HepG2 (cell line): ENCODE measurements around the gene RPS10. TPM values are rescaled to one million over a fixed set of nuclear protein-coding genes. Genes with fewer than 3 reads are reported as not detected.

Experiments
- ELK4 ChIP-seq: sonication (generic); formaldehyde crosslinking; IDR thresholded peaks from 2 replicates; pipeline ENCODE4 v1.9.0; 2021; ENCODE audit warnings: missing genetic modification reagents, borderline replicate concordance
- ERF ChIP-seq: IDR thresholded peaks from 2 replicates; pipeline ENCODE4 v1.6.1; 2018; ENCODE audit warnings: missing biosample characterization, missing genetic modification reagents
- FOXA1 ChIP-seq, 2 experiments: fragments of 450-650 bp in 1 of 2; sonication (generic) in 1 of 2; formaldehyde crosslinking in 1 of 2; IDR thresholded peaks; 2 replicates each; pipeline versions ENCODE4 v1.4.0 to v1.6.1; 2016 to 2020; ENCODE audit warnings: missing genetic modification reagents in 1 of 2
- GLI4 ChIP-seq: sonication (generic); formaldehyde crosslinking; IDR thresholded peaks from 2 replicates; pipeline ENCODE4 v1.5.1; 2020; ENCODE audit warnings: missing genetic modification reagents, mild to moderate bottlenecking, moderate library complexity, borderline replicate concordance
- GMEB1 ChIP-seq: sonication (generic); formaldehyde crosslinking; IDR thresholded peaks from 2 replicates; pipeline ENCODE4 v1.5.1; 2020; ENCODE audit warnings: missing genetic modification reagents, mild to moderate bottlenecking, borderline replicate concordance
- NFE2L2 ChIP-seq: fragments of 150-350 bp; IDR thresholded peaks from 2 replicates; pipeline ENCODE4 v1.6.1; 2014; ENCODE audit warnings: low read length
- NPAS2 ChIP-seq: sonication (generic); formaldehyde crosslinking; IDR thresholded peaks from 2 replicates; pipeline ENCODE4 v1.8.0; 2022; ENCODE audit warnings: mild to moderate bottlenecking, missing genetic modification reagents, borderline replicate concordance
- NR1H2 ChIP-seq: sonication (generic); formaldehyde crosslinking; IDR thresholded peaks from 2 replicates; pipeline ENCODE4 v1.8.1; 2022; ENCODE audit warnings: low read depth, missing genetic modification reagents, borderline replicate concordance
- SPEN ChIP-seq: sonication (generic); formaldehyde crosslinking; IDR thresholded peaks from 2 replicates; pipeline ENCODE4 v1.5.1; 2020; ENCODE audit warnings: low read depth, mild to moderate bottlenecking, missing genetic modification reagents
- TFDP1 ChIP-seq: IDR thresholded peaks from 2 replicates; pipeline ENCODE4 v1.6.1; 2016; ENCODE audit warnings: missing compliant biosample characterization, missing genetic modification reagents, borderline replicate concordance
- TMF1 ChIP-seq: sonication (generic); formaldehyde crosslinking; IDR thresholded peaks from 2 replicates; pipeline ENCODE4 v1.8.1; 2022; ENCODE audit warnings: low read depth, missing genetic modification reagents
- ZBTB1 ChIP-seq: sonication (generic); formaldehyde crosslinking; IDR thresholded peaks from 2 replicates; pipeline ENCODE4 v1.4.0; 2020; ENCODE audit warnings: missing genetic modification reagents, borderline replicate concordance
- ZNF281 ChIP-seq: sonication (generic); formaldehyde crosslinking; IDR thresholded peaks from 2 replicates; pipeline ENCODE4 v1.4.0; 2020; ENCODE audit warnings: missing genetic modification reagents, borderline replicate concordance
- ZNF362 ChIP-seq: sonication (generic); formaldehyde crosslinking; IDR thresholded peaks from 2 replicates; pipeline ENCODE4 v1.4.0; 2020; ENCODE audit warnings: missing genetic modification reagents, mild to moderate bottlenecking, borderline replicate concordance
- ZNF7 ChIP-seq: IDR thresholded peaks from 2 replicates; pipeline ENCODE4 v1.6.1; 2016; ENCODE audit warnings: missing biosample characterization, missing genetic modification reagents
- ZSCAN5A ChIP-seq: sonication (generic); formaldehyde crosslinking; IDR thresholded peaks from 2 replicates; pipeline ENCODE4 v1.8.0; 2022; ENCODE audit warnings: mild to moderate bottlenecking, missing genetic modification reagents, borderline replicate concordance
- polyA plus RNA-seq, 8 experiments: library from polyadenylated mRNA; depleted of rRNA in 3 of 8; stranded (reverse) in 7 of 8; unstranded in 1 of 8; fragments of >200 nt; fragmentation: Illumina TruSeq in 4 of 8; extraction: Trizol in 4 of 8; gene quantifications; 2 replicates each; pipeline versions ENCODE4 v1.2.1 to v1.2.3, GENCODE V29; 2011 to 2016; ENCODE audit warnings: low read depth in 4 of 8, missing spikeins in 1 of 8, mixed read lengths in 1 of 8; ENCODE audit not compliant: insufficient read depth in 1 of 8
- total RNA-seq, 5 experiments: library from RNA; depleted of rRNA; stranded (reverse); fragments of >200 nt; fragmentation: Illumina TruSeq; extraction: Trizol; gene quantifications; 2 replicates each; pipeline ENCODE4 v1.2.3, GENCODE V29; 2016; ENCODE audit warnings: low read depth in 1 of 5

RPS10 gene
- total and polyA plus RNA-seq, 2 of the 13 experiments (the other 11 are each of a cell fraction or from before 2014, with no cell fraction given): 2,909 to 4,648 TPM

GRCh38 chr6:34391786-34392496, 33.9 kb downstream of the RPS10 start (continued):
- peak; percentile 72; the same call in 1 of the 2 replicates for TF ChIP-seq ZNF281 (CRISPR knock-in tag)
- peak; percentile 62; the same call in 1 of the 2 replicates for TF ChIP-seq ERF (CRISPR knock-in tag)
- TF ChIP-seq NFE2L2: no peak
- no peak for TF ChIP-seq ZNF7
- TF ChIP-seq GMEB1: no peak
- TF ChIP-seq SPEN (CRISPR knock-in tag): peak; percentile 80
- no peak for TF ChIP-seq ZNF362
- TF ChIP-seq GLI4 (CRISPR knock-in tag): 0 out of 2 replicates have a peak, but pooled peaks have one; percentile 29
- TF ChIP-seq FOXA1 (IDR thresholded peaks at IDR 0.05): no peak
- no peak for TF ChIP-seq FOXA1 (CRISPR knock-in tag; IDR thresholded peaks at IDR 0.05)
- 0 out of 2 replicates have a peak, but pooled peaks have one; percentile 70 for TF ChIP-seq NR1H2 (CRISPR knock-in tag)
- peak; percentile 86 for TF ChIP-seq TFDP1 (CRISPR knock-in tag)
- no peak for TF ChIP-seq ZBTB1
- TF ChIP-seq NPAS2: no peak
- no peak for TF ChIP-seq ELK4 (CRISPR knock-in tag)
- TF ChIP-seq TMF1 (CRISPR knock-in tag): no peak
- 0 out of 2 replicates have a peak, but pooled peaks have one; percentile 32 for TF ChIP-seq ZSCAN5A (CRISPR knock-in tag)
